KMS-11 (cell line): ENCODE data around the gene TANC1.

Source experiments
- H2AFZ ChIP-seq: fragments of 200-600 bp; sonication (generic); 2 replicates; pipeline ENCODE4 v1.6.1; 2016; ENCODE audit warnings: antibody characterized with exemption, mixed run types, low read depth
- H3K27ac ChIP-seq: fragments of 200-600 bp; sonication (generic); 2 replicates; pipeline ENCODE4 v1.6.1; 2016; ENCODE audit warnings: mild to moderate bottlenecking, mixed run types
- H3K27me3 ChIP-seq: fragments of 200-600 bp; sonication (generic); 2 replicates; pipeline ENCODE4 v1.6.1; 2017; ENCODE audit warnings: mild to moderate bottlenecking, low read depth, mixed run types, moderate library complexity; ENCODE audit not compliant: insufficient read depth
- H3K36me3 ChIP-seq: fragments of 200-600 bp; sonication (generic); 2 replicates; pipeline ENCODE4 v1.6.1; 2017; ENCODE audit warnings: mild to moderate bottlenecking, mixed run types; ENCODE audit not compliant: insufficient read depth
- H3K4me1 ChIP-seq: fragments of 200-600 bp; sonication (generic); 2 replicates; pipeline ENCODE4 v1.6.1; 2016; ENCODE audit warnings: mild to moderate bottlenecking, low read depth, mixed run types; ENCODE audit not compliant: poor library complexity, severe bottlenecking
- H3K4me2 ChIP-seq: fragments of 200-600 bp; sonication (generic); 2 replicates; pipeline ENCODE4 v1.7.0; 2016; ENCODE audit warnings: mild to moderate bottlenecking, mixed run types
- H3K4me3 ChIP-seq: fragments of 200-600 bp; sonication (generic); IDR thresholded peaks from 2 replicates; pipeline ENCODE4 v1.6.1; 2017; ENCODE audit warnings: low read depth, low read length, mixed read lengths; ENCODE audit not compliant: insufficient read depth
- H3K79me2 ChIP-seq: fragments of 200-600 bp; sonication (generic); 2 replicates; pipeline ENCODE4 v1.6.1; 2016; ENCODE audit warnings: low read depth, mixed run types; ENCODE audit not compliant: insufficient read depth
- H3K9ac ChIP-seq: fragments of 200-600 bp; sonication (generic); 2 replicates; pipeline ENCODE4 v1.6.1; 2016; ENCODE audit warnings: mild to moderate bottlenecking, mixed run types
- H4K20me1 ChIP-seq: fragments of 200-600 bp; sonication (generic); 2 replicates; pipeline ENCODE4 v1.6.1; 2016; ENCODE audit warnings: mild to moderate bottlenecking, mixed run types; ENCODE audit not compliant: insufficient read depth
- TF ChIP-seq, protein P1 (sequence below): fragments of 200-600 bp; sonication (generic); conservative IDR thresholded peaks from 2 replicates; pipeline ENCODE4 v1.6.1; 2017; ENCODE audit warnings: low read depth, mild to moderate bottlenecking, antibody characterized with exemption, low read length, moderate library complexity, mixed read lengths

Gene TANC1

DNA sequence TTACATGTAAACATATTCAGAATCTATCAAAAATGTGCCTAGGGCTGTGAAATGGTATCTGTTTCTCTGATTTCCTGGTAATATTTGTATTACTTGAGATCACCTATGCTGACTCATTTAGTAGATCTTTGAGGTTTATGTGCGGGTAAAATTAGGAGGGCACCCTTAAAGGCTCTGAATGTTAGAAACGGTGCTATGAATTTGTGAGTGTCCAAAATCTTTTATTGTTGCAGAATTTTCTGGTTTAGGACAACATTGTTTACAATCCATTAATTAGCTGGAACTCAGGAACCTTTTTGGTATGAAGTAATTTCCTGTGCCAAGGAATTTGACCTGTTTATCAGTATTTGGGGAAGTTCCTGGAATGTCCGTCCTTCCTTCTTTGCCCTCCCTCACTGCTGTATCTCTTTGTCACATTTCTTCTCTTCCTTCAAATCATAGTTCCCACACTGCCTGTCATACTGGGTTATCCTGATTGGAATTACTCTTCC lies 130.5 kb downstream of the TANC1 start:
- TF ChIP-seq, protein P1, sequence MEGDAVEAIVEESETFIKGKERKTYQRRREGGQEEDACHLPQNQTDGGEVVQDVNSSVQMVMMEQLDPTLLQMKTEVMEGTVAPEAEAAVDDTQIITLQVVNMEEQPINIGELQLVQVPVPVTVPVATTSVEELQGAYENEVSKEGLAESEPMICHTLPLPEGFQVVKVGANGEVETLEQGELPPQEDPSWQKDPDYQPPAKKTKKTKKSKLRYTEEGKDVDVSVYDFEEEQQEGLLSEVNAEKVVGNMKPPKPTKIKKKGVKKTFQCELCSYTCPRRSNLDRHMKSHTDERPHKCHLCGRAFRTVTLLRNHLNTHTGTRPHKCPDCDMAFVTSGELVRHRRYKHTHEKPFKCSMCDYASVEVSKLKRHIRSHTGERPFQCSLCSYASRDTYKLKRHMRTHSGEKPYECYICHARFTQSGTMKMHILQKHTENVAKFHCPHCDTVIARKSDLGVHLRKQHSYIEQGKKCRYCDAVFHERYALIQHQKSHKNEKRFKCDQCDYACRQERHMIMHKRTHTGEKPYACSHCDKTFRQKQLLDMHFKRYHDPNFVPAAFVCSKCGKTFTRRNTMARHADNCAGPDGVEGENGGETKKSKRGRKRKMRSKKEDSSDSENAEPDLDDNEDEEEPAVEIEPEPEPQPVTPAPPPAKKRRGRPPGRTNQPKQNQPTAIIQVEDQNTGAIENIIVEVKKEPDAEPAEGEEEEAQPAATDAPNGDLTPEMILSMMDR = no peak
- no peaks in the 10 kb centered on the region for H3K27me3 ChIP-seq
- H3K36me3 ChIP-seq = no peaks in the 10 kb centered on the region
- no peak overlapping the region for H2AFZ ChIP-seq
- H3K79me2 ChIP-seq = no peaks in the 10 kb centered on the region; the same call in 1 of the 2 replicates
- H3K4me1 ChIP-seq = peaks cover 18% of the 10 kb centered on the region
- H3K4me3 ChIP-seq = no peak overlapping the region
- H3K9ac ChIP-seq = no peak overlapping the region
- no peaks in the 10 kb centered on the region; the same call in 1 of the 2 replicates for H4K20me1 ChIP-seq
- H3K27ac ChIP-seq = no peak overlapping the region
- no peak overlapping the region for H3K4me2 ChIP-seq

DNA sequence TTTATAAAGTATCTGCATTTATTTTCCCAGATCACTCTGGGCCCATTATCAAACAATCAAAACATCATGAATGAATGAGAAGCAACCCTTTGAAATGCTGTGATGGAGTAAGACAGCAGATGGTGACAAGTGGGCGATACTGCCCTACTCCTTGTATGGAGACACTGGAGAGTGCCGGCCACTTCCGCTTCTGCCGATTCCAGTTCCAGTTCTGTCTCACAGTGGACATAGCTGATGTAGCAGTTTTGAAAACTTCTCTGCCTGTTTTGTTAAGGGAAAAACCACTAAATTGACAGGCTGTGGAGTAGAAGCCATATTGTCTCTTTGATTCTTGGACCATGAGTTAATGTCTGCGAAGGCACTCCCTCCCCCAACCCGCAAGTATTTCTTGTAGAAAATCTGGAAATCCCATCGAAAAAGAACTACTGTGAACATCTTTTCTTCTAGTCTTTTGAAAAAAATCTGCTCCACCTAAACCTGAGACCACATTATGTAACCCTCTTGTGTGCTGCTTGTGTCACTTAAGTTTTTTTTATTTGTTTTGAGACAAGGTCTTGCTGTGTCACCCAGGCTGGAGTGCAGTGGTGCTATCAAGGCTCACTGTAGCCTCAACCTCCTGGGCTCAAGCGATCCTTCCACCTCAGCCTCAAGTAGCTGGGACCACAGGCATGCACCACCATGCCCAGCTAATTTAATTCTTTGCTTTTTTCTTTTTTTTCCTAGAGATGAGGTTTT lies 133.5 kb downstream of the TANC1 start:
- H3K4me3 ChIP-seq = no peak overlapping the region

DNA sequence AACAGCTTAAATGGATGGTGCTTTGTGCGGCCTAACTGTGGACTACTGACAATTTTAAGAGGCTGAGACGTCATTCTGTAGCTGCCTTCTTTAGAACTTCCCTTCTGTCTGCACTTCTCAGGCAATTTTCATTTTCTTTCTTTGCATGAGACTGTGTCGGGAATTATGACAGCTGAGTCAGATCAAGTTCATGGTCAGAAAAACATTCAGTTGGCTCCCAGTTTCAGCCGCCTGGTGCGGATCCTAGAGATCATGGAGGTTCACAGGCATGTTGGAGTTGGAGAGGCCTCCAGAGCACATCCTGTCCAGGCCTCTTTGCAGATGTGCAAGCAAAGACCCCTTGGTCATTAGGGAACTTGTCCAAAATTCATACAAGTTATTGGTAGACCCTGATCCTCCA lies 135.0 kb downstream of the TANC1 start:
- Histone ChIP-seq H3K27me3 (no peaks in the 10 kb centered on the region), H3K79me2 (no peaks in the 10 kb centered on the region; the same call in 1 of the 2 replicates), H2AFZ (no peak overlapping the region), H3K27ac (no peak overlapping the region), H4K20me1 (no peaks in the 10 kb centered on the region; the same call in 1 of the 2 replicates), H3K36me3 (no peaks in the 10 kb centered on the region), H3K9ac (no peak overlapping the region), H3K4me2 (no peak overlapping the region), H3K4me1 (peaks cover 9% of the 10 kb centered on the region), H3K4me3 (no peak overlapping the region)
- TF ChIP-seq, protein P1 = no peak

More for the DNA sequence above, 133.5 kb downstream of the TANC1 start:
- Histone ChIP-seq H3K9ac (no peak overlapping the region), H4K20me1 (no peaks in the 10 kb centered on the region; the same call in 1 of the 2 replicates), H3K4me1 (peaks cover 18% of the 10 kb centered on the region), H3K27ac (no peak overlapping the region), H2AFZ (no peak overlapping the region), H3K79me2 (no peaks in the 10 kb centered on the region; the same call in 1 of the 2 replicates), H3K4me2 (no peak overlapping the region), H3K36me3 (no peaks in the 10 kb centered on the region), H3K27me3 (no peaks in the 10 kb centered on the region)
- TF ChIP-seq, protein P1 = no peak

DNA sequence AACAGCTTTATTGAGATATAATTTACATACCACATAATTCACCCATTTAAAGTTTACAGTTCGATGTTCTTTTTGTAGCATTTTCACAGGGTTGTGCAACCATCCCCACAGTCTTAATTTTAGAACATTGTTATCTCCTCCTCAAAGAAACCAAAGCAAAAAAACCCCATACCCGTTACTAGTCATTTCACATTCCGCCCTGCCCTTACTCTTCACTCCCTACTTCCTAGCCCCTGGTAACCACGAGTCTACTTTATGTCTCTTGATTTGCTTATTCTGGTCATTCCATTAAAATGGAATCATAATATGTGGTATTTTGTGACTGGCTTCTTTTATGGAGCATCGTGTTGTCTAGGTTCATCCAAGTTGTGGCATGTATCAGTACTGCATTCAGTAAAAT lies 137.7 kb downstream of the TANC1 start:
- Histone ChIP-seq H3K9ac (no peak overlapping the region), H3K4me3 (no peak overlapping the region), H3K27ac (no peak overlapping the region), H3K27me3 (no peaks in the 10 kb centered on the region), H4K20me1 (no peaks in the 10 kb centered on the region), H3K79me2 (no peaks in the 10 kb centered on the region; the same call in 1 of the 2 replicates), H2AFZ (no peak overlapping the region), H3K36me3 (no peaks in the 10 kb centered on the region), H3K4me1 (no peaks in the 10 kb centered on the region), H3K4me2 (no peak overlapping the region)
- TF ChIP-seq, protein P1 = no peak
